K562 (cell line): ENCODE measurements around the gene IGF1R. TPM values are rescaled to one million over a fixed set of nuclear protein-coding genes. Genes with fewer than 3 reads are reported as not detected.
A peak's percentile ranks its signal among the peaks of the same experiment; 100 is the strongest.

Experiments used
- ATAC-seq: fragments of 200-7000 bp; cut with Tn5 transposase; 3 replicates; pipeline ENCODE4 v1.9.1; 2020; ENCODE audit warnings: moderate library complexity
- BruUV-seq: library from RNA; stranded (reverse); fragments of 400-500 nt; replicated peaks from 2 replicates; lab custom pipeline; 2021; lab: Mats Ljungman, UMichigan
- CTCF ChIA-PET: fragments of 300-600 bp; formaldehyde crosslinking; extraction: SDS; loops from one replicate; lab custom pipeline; 2021; ENCODE audit warnings: low intra/inter-chr PET ratio; lab: Yijun Ruan, JAX
- POLR2A ChIA-PET: fragments of 300-600, 350-650 bp; sonication (Branson Sonifier 250); formaldehyde crosslinking; extraction: SDS; loops from one replicate; lab custom pipeline; 2021; ENCODE audit warnings: antibody characterized with exemption, inconsistent platforms; lab: Yijun Ruan, JAX
- DNase-seq, 4 experiments: peaks; one replicate each; pipeline versions ENCODE4 v3.0.0 to v3.0.0-alpha.2; 2011 to 2018; ENCODE audit warnings: low spot score in 3 of 4, mixed read lengths in 3 of 4; ENCODE audit errors: extremely low read depth in 1 of 4
- FAIRE-seq: peaks from 2 replicates; lab custom pipeline; 2011; peaks lifted over from hg19 to GRCh38; lab: Jason Lieb, UNC
- H2AFZ ChIP-seq: 2 replicates; pipeline ENCODE4 v1.6.0; 2011; ENCODE audit warnings: low read depth, low read length, control low read depth, inconsistent platforms
- H3K27ac ChIP-seq: fragments of 200-600 bp; 3 replicates; pipeline ENCODE4 v1.8.0; 2011; ENCODE audit warnings: low read depth, mild to moderate bottlenecking, control low read depth, inconsistent platforms, low read length, moderate library complexity, mixed read lengths; ENCODE audit errors: extremely low read depth
- H3K27me3 ChIP-seq, 2 experiments: fragments of 300-600 bp in 1 of 2; 2 replicates in 1 of 2; 3 replicates in 1 of 2; pipeline versions ENCODE4 v1.6.0 to v1.8.0; 2011; ENCODE audit warnings: inconsistent platforms in 2 of 2, low read length in 2 of 2, mild to moderate bottlenecking in 1 of 2, mixed read lengths in 1 of 2, moderate library complexity in 1 of 2; ENCODE audit not compliant: control insufficient read depth in 2 of 2, insufficient read depth in 2 of 2
- H3K36me3 ChIP-seq: fragments of 300-600 bp; 3 replicates; pipeline ENCODE4 v1.8.0; 2011; ENCODE audit warnings: mild to moderate bottlenecking, low read length, inconsistent platforms; ENCODE audit not compliant: control insufficient read depth, insufficient read depth
- H3K4me1 ChIP-seq, 2 experiments: fragments of 200-600 bp in 1 of 2; replicated peaks in 1 of 2; 2 replicates in 1 of 2; 3 replicates in 1 of 2; pipeline versions ENCODE4 v1.5.1 to v1.8.0; 2011; ENCODE audit warnings: inconsistent platforms in 2 of 2, low read length in 2 of 2, mild to moderate bottlenecking in 1 of 2, mixed read lengths in 1 of 2, moderate library complexity in 1 of 2; ENCODE audit not compliant: control insufficient read depth in 2 of 2, insufficient read depth in 2 of 2
- H3K4me2 ChIP-seq: 2 replicates; pipeline ENCODE4 v1.6.1; 2011; ENCODE audit warnings: low read length, control low read depth, inconsistent platforms, mixed read lengths; ENCODE audit not compliant: insufficient read depth
- H3K4me3 ChIP-seq: fragments of 200-600 bp; sonication (generic), shearing (Covaris generic); 2 replicates; pipeline ENCODE4 v1.5.1; 2016; ENCODE audit warnings: control low read depth, inconsistent platforms
- H3K79me2 ChIP-seq: fragments of 200-600 bp; 3 replicates; pipeline ENCODE4 v1.8.0; 2011; ENCODE audit warnings: low read length, inconsistent platforms; ENCODE audit not compliant: control insufficient read depth, insufficient read depth
- H3K9ac ChIP-seq, 2 experiments: 2 replicates each; pipeline versions ENCODE4 v1.6.0 to v1.6.1; 2011; ENCODE audit warnings: low read depth in 2 of 2, low read length in 2 of 2, control low read depth in 1 of 2, inconsistent platforms in 1 of 2, mild to moderate bottlenecking in 1 of 2, mixed read lengths in 1 of 2; ENCODE audit not compliant: insufficient read depth in 1 of 2
- H3K9me1 ChIP-seq: one replicate; pipeline ENCODE4 v1.6.0; 2011; ENCODE audit warnings: inconsistent platforms, mild to moderate bottlenecking, low read length, moderate library complexity; ENCODE audit not compliant: control insufficient read depth, insufficient read depth
- H3K9me3 ChIP-seq: replicated peaks from 2 replicates; pipeline ENCODE4 v1.5.1; 2011; ENCODE audit warnings: low read depth, low read length, inconsistent platforms; ENCODE audit not compliant: control insufficient read depth, insufficient read depth
- H4K20me1 ChIP-seq: replicated peaks from 2 replicates; pipeline ENCODE4 v1.6.1; 2011; ENCODE audit warnings: low read length, inconsistent platforms, mixed read lengths; ENCODE audit not compliant: control insufficient read depth, insufficient read depth
- ATF4 ChIP-seq: fragments of 450-650 bp; formaldehyde crosslinking; IDR thresholded peaks from 2 replicates; pipeline ENCODE4 v1.4.0; 2022; ENCODE audit warnings: mild to moderate bottlenecking, moderate library complexity
- BRD4 ChIP-seq: fragments of 200-600 bp; sonication (generic); IDR thresholded peaks from 2 replicates; pipeline ENCODE4 v1.6.1; 2017; ENCODE audit warnings: inconsistent platforms
- C11orf30 ChIP-seq: fragments of 450-650 bp; IDR thresholded peaks from 2 replicates; pipeline ENCODE4 v1.6.1; 2016; ENCODE audit warnings: low read depth, mild to moderate bottlenecking
- KLF13 ChIP-seq: fragments of 450-650 bp; IDR thresholded peaks from 2 replicates; pipeline ENCODE4 v1.6.1; 2016; ENCODE audit warnings: missing genetic modification characterization, low read depth, mild to moderate bottlenecking, missing compliant biosample characterization, moderate library complexity, borderline replicate concordance
- MNT ChIP-seq, 2 experiments: fragments of 450-650 bp; conservative IDR thresholded peaks; 2 replicates each; pipeline ENCODE4 v1.6.1; 2017; ENCODE audit warnings: mild to moderate bottlenecking in 2 of 2, moderate library complexity in 2 of 2
- RB1 ChIP-seq: fragments of 450-650 bp; IDR thresholded peaks from 2 replicates; pipeline ENCODE4 v1.6.1; 2017; ENCODE audit warnings: low read depth, mild to moderate bottlenecking
- RBBP5 ChIP-seq: fragments of 200-600 bp; sonication (generic); IDR thresholded peaks from 2 replicates; pipeline ENCODE4 v1.6.1; 2012; ENCODE audit warnings: borderline replicate concordance, mild to moderate bottlenecking, low read length, control low read depth, inconsistent platforms; ENCODE audit not compliant: insufficient read depth, poor library complexity, severe bottlenecking
- RBM25 ChIP-seq: fragments of 200-400 bp; formaldehyde crosslinking; IDR thresholded peaks from 2 replicates; pipeline ENCODE4 v1.6.1; 2018; ENCODE audit warnings: low read length, low read depth, moderate library complexity; ENCODE audit not compliant: severe bottlenecking
- SMARCC2 ChIP-seq: fragments of 450-650 bp; IDR thresholded peaks from 2 replicates; pipeline ENCODE4 v1.6.1; 2017; ENCODE audit warnings: antibody characterized with exemption, moderate library complexity, mild to moderate bottlenecking, low read depth
- XRCC4 ChIP-seq: IDR thresholded peaks from one replicate; pipeline ENCODE4 v1.6.1; 2011; ENCODE audit not compliant: insufficient read depth, insufficient read length; ENCODE audit errors: extremely low read depth
- ZNF140 ChIP-seq: fragments of 250-450 bp; sonication (Bioruptor Pico); IDR thresholded peaks from 2 replicates; pipeline ENCODE4 v1.8.0; 2021; ENCODE audit warnings: moderate library complexity, mild to moderate bottlenecking, inconsistent platforms
- ZNF274 ChIP-seq: IDR thresholded peaks from 2 replicates; pipeline ENCODE4 v1.6.1; 2011; ENCODE audit warnings: low read depth, mild to moderate bottlenecking, low read length, moderate library complexity, borderline replicate concordance
- WGBS: fragments of 100-300 bp; shearing (Covaris generic); methylation state at CpG from one replicate; pipeline ENCODE4 v1.1.6; 2016; ENCODE audit warnings: low coverage, mixed read lengths; ENCODE audit not compliant: insufficient coverage; ENCODE audit errors: missing lambda C conversion rate; 5-methylcytosine and 5-hydroxymethylcytosine counted together
- in situ Hi-C: fragments of 300-500 bp; cut with MboI; formaldehyde crosslinking; loops from 4 replicates; pipeline ENCODE4 v1.15.0; 2018; ENCODE audit warnings: inconsistent platforms, mixed read lengths
- intact Hi-C: fragments of 100-400 bp; cut with micrococcal nuclease; formaldehyde crosslinking; loops from 2 replicates; pipeline ENCODE4 v1.14.2; 2022
- polyA plus RNA-seq, 8 experiments: library from polyadenylated mRNA; depleted of rRNA in 4 of 8; stranded (reverse) in 5 of 8; unstranded in 3 of 8; fragments of >200 nt; fragmentation: Nextera tagmentation in 2 of 8; fragmentation: Illumina TruSeq in 1 of 8; extraction: Ambion mirVana in 2 of 8; extraction: Trizol in 1 of 8; gene quantifications; 2 replicates each; pipeline versions ENCODE4 v1.2.1 to v1.2.3, GENCODE V29; 2011 to 2014; ENCODE audit warnings: inconsistent platforms in 1 of 8, missing spikeins in 1 of 8
- total RNA-seq, 7 experiments: library from RNA; depleted of rRNA in 6 of 7; stranded (reverse); fragments of >200 nt in 6 of 7; fragmentation: Illumina TruSeq in 2 of 7; extraction: Trizol in 2 of 7; gene quantifications; 2 replicates each; pipeline versions ENCODE4 v1.2.1 to v1.2.3, GENCODE V29; 2011 to 2021; ENCODE audit warnings: low replicate concordance in 1 of 7

IGF1R gene
- total and polyA plus RNA-seq, 9 of the 15 experiments (the other 6 are each of a cell fraction or from before 2014, with no cell fraction given), result 0.35 to 8.0 (median 1.6) TPM

GRCh38 chr15:98778263-98778959, 130.1 kb downstream of the IGF1R start:
- in situ Hi-C loops, result loop anchor here (10.0 kb wide), 1 partner anchor 206 kb away; no protein-coding TSS in a partner anchor
- 15% methylated on average over 3 of the region's 3 CpGs for WGBS

GRCh38 chr15:98778960-98779359, 130.6 kb downstream of the IGF1R start:
- DNase-seq (no peak), ATAC-seq (no peak), FAIRE-seq (no peak)
- Histone ChIP-seq H2AFZ (no peak overlapping the region), H4K20me1 (peaks cover 31% of the 10 kb centered on the region), H3K27me3 (peaks cover 2 to 29% of the 10 kb centered on the region in 2 experiments; a peak in 2 of 5 replicates), H3K27ac (no peak overlapping the region), H3K79me2 (no peaks in the 10 kb centered on the region), H3K9me1 (peaks cover 3% of the 10 kb centered on the region), H3K9me3 (no peaks in the 10 kb centered on the region), H3K4me1 (peaks cover 7% of the 10 kb centered on the region in 2 experiments; a peak in 3 of 5 replicates), H3K4me2 (no peak overlapping the region), H3K9ac (no peak overlapping the region), H3K4me3 (no peak overlapping the region), H3K36me3 (no peaks in the 10 kb centered on the region)
- no TSS peak for BruUV-seq
- 4% methylated on average over 4 of the region's 4 CpGs for WGBS
- in situ Hi-C loops (loop anchor here (10.0 kb wide), 1 partner anchor 206 kb away; no protein-coding TSS in a partner anchor), intact Hi-C loops (loop anchor here (1.0 to 10.0 kb wide), 3 partner anchors 106 to 297 kb away; no protein-coding TSS in a partner anchor)
- POLR2A ChIA-PET, result no interaction called here
- CTCF ChIA-PET, result interaction anchor here (1.0 to 1.9 kb wide), 3 partner anchors 126 to 298 kb away, joined by 3 to 8 read pairs (median 7); no protein-coding TSS in a partner anchor
- TF ChIP-seq SMARCC2 (no peak), RB1 (no peak), ATF4 (CRISPR knock-in tag) (no peak), ZNF140 (no peak), RBBP5 (no peak), ZNF274 (no peak), BRD4 (no peak), XRCC4 (no peak), MNT (conservative IDR thresholded peaks at IDR 0.05) (no peak), KLF13 (tag) (no peak)

More at GRCh38 chr15:98778263-98778959, 130.1 kb downstream of the IGF1R start:
- no peak for DNase-seq
- H3K36me3 ChIP-seq, result no peaks in the 10 kb centered on the region
- FAIRE-seq, result no peak
- no peak overlapping the region for H3K4me2 ChIP-seq
- peaks cover 33% of the 10 kb centered on the region for H4K20me1 ChIP-seq
- no peaks in the 10 kb centered on the region for H3K9me3 ChIP-seq
- H3K4me3 ChIP-seq, result no peak overlapping the region
- intact Hi-C loops, result loop anchor here (5.0 to 10.0 kb wide), 2 partner anchors 106 to 124 kb away; no protein-coding TSS in a partner anchor
- no peak overlapping the region for H2AFZ ChIP-seq
- no peak overlapping the region for H3K9ac ChIP-seq
- H3K27ac ChIP-seq, result no peak overlapping the region
- ATAC-seq, result no peak
- H3K4me1 ChIP-seq, result peaks cover 7% of the 10 kb centered on the region in 2 experiments; a peak in 3 of 5 replicates
- TF ChIP-seq C11orf30, result no peak
- peak; percentile 18 for TF ChIP-seq RBM25
- no peaks in the 10 kb centered on the region for H3K79me2 ChIP-seq
- H3K9me1 ChIP-seq, result peaks cover 3% of the 10 kb centered on the region
- H3K27me3 ChIP-seq, result peaks cover 4 to 32% of the 10 kb centered on the region in 2 experiments; a peak in 3 of 5 replicates
- no TSS peak for BruUV-seq
- POLR2A ChIA-PET, result no interaction called here
- CTCF ChIA-PET, result interaction anchor here (1.0 to 1.9 kb wide), 2 partner anchors 280 to 298 kb away, joined by 3 to 8 read pairs; no protein-coding TSS in a partner anchor
